GM08714 (cell line): ENCODE measurements around the gene TERT.
"Not testable (repeated sequence)": the region's sequence is repeated elsewhere in the genome, so short reads cannot be mapped to it uniquely, and the experiment has no call there.

ENCODE experiments used
- H3K4me3 ChIP-seq: fragments of 200-500 bp; sonication (Bioruptor generic); 2 replicates; pipeline ENCODE4 v1.5.1; 2014; ENCODE audit warnings: mild to moderate bottlenecking, low read length, inconsistent platforms
- ZNF274 ChIP-seq: IDR thresholded peaks from 2 replicates; pipeline ENCODE4 v1.6.1; 2012; ENCODE audit warnings: mild to moderate bottlenecking, low read depth, low read length

Gene TERT

GRCh38 chr5:1335540-1336095 lies 40.8 kb upstream of the TERT start:
- TF ChIP-seq ZNF274, result no peak
- H3K4me3 ChIP-seq, result no peak overlapping the region

GRCh38 chr5:1334831-1335539 lies 40.1 kb upstream of the TERT start:
- no peak overlapping the region for H3K4me3 ChIP-seq
- no peak for TF ChIP-seq ZNF274

GRCh38 chr5:1333986-1334385 lies 39.1 kb upstream of the TERT start:
- TF ChIP-seq ZNF274, result no peak
- no peak overlapping the region for H3K4me3 ChIP-seq

GRCh38 chr5:1333286-1333685 lies 38.4 kb upstream of the TERT start:
- H3K4me3 ChIP-seq, result not testable (repeated sequence)

GRCh38 chr5:1332461-1333001 lies 37.7 kb upstream of the TERT start:
- no peak for TF ChIP-seq ZNF274
- H3K4me3 ChIP-seq, result no peak overlapping the region

GRCh38 chr5:1331861-1332405 lies 37.1 kb upstream of the TERT start:
- H3K4me3 ChIP-seq, result no peak overlapping the region
- no peak for TF ChIP-seq ZNF274

GRCh38 chr5:1330847-1331831 lies 36.3 kb upstream of the TERT start:
- TF ChIP-seq ZNF274, result no peak

GRCh38 chr5:1330146-1330846 lies 35.4 kb upstream of the TERT start:
- no peak overlapping the region for H3K4me3 ChIP-seq
- TF ChIP-seq ZNF274, result no peak

More at GRCh38 chr5:1330847-1331831, 36.3 kb upstream of the TERT start:
- no peak overlapping the region for H3K4me3 ChIP-seq

GRCh38 chr5:1329111-1329579 lies 34.3 kb upstream of the TERT start:
- H3K4me3 ChIP-seq, result no peak overlapping the region
- TF ChIP-seq ZNF274, result no peak

- H3K4me3 ChIP-seq, result not testable (repeated sequence)
These were observed 33.6 kb upstream of the TERT start for GRCh38 chr5:1328237-1329110.

- not testable (repeated sequence) for H3K4me3 ChIP-seq
These were observed 32.3 kb upstream of the TERT start for GRCh38 chr5:1326901-1327756.

GRCh38 chr5:1326532-1326875 lies 31.6 kb upstream of the TERT start:
- not testable (repeated sequence) for H3K4me3 ChIP-seq
